Measurements from ENCODE around the gene CCDC61.

GRCh38 chr19:45968626-45969025 lies 26.6 kb upstream of the CCDC61 start:
- TF ChIP-seq POLR2AphosphoS5 (IDR thresholded peaks at IDR 0.05), result no peak
- TF ChIP-seq EP300 (IDR thresholded peaks at IDR 0.05), result no peak
- TF ChIP-seq CTCF (IDR thresholded peaks at IDR 0.05), result no peak
- TF ChIP-seq POLR2A (IDR thresholded peaks at IDR 0.05), result no peak

All from suprapubic skin (tissue), 4 donors.